Raji (cell line): ENCODE results near the gene WDR18.

Experiments used
- POLR2A ChIP-seq: IDR thresholded peaks from 2 replicates; pipeline ENCODE4 v1.6.1; 2011; ENCODE audit warnings: low read depth, low read length, control low read depth; ENCODE audit not compliant: insufficient read depth

Gene WDR18

DNA sequence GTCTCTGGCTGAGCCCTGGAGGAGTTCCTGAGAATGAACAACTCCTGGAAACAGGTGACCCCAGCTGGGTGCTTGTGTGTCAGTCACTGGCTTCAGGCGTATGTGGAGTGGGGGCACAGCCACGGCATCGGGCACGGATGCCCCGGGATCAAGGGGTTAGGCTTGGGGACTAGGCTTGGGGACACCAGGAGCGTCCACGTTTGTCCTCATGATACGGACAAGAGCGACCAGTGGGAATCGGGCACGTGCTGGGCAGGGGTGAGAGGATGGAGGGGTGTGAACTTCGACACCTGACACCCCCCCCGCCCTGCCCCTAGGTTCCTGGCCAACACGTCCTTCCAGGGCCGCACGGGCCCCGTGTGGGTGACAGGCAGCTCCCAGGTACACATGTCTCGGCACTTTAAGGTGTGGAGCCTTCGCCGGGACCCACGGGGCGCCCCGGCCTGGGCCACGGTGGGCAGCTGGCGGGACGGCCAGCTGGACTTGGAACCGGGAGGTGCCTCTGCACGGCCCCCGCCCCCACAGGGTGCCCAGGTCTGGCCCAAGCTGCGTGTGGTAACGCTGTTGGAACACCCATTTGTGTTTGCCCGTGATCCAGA is 20.2 kb downstream of the WDR18 start:
- TF ChIP-seq POLR2A = no peak

DNA sequence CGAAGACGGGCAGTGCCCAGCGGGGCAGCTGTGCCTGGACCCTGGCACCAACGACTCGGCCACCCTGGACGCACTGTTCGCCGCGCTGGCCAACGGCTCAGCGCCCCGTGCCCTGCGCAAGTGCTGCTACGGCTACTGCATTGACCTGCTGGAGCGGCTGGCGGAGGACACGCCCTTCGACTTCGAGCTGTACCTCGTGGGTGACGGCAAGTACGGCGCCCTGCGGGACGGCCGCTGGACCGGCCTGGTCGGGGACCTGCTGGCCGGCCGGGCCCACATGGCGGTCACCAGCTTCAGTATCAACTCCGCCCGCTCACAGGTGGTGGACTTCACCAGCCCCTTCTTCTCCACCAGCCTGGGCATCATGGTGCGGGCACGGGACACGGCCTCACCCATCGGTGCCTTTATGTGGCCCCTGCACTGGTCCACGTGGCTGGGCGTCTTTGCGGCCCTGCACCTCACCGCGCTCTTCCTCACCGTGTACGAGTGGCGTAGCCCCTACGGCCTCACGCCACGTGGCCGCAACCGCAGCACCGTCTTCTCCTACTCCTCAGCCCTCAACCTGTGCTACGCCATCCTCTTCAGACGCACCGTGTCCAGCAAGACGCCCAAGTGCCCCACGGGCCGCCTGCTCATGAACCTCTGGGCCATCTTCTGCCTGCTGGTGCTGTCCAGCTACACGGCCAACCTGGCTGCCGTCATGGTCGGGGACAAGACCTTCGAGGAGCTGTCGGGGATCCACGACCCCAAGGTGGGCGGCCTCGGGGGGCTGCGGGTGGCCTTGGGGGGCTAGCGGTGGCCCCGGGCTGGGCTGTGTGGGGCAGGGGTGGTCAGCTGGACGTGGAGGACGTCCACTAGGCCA is 20.9 kb downstream of the WDR18 start:
- TF ChIP-seq POLR2A = no peak

DNA sequence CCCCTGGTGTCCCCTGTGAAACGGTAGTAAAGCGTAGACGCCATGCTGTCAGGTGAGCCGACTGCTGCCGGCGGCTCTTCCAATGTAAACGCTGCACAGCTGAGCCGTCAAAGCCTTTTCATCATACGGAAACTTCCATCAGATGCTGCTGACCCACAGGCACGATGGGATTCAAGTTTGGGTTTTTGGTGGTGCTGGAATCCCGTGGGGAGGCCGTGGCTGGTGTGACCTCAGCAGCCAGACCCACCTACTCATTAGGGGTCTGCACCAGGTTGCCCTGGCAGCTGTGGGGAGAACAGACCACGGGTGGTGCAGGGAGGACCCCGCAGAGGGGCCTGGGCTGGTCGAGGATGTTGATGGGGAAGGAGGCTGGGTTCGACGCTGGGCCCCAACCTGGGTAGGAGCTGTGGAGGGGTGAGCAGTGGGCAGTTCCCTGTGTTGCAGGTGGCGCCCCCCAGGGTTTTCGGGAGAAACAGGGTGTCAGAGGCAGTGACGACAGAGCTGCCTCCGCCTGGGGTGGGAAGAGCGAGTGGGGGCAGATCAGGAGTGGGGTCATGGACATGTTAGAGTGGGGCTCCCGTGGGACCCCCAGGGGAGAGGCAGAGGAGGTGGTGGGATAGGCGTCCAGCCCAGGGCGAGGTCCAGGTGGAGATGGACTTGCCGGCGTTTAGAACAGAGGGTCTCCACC is 22.7 kb downstream of the WDR18 start:
- TF ChIP-seq POLR2A = no peak

DNA sequence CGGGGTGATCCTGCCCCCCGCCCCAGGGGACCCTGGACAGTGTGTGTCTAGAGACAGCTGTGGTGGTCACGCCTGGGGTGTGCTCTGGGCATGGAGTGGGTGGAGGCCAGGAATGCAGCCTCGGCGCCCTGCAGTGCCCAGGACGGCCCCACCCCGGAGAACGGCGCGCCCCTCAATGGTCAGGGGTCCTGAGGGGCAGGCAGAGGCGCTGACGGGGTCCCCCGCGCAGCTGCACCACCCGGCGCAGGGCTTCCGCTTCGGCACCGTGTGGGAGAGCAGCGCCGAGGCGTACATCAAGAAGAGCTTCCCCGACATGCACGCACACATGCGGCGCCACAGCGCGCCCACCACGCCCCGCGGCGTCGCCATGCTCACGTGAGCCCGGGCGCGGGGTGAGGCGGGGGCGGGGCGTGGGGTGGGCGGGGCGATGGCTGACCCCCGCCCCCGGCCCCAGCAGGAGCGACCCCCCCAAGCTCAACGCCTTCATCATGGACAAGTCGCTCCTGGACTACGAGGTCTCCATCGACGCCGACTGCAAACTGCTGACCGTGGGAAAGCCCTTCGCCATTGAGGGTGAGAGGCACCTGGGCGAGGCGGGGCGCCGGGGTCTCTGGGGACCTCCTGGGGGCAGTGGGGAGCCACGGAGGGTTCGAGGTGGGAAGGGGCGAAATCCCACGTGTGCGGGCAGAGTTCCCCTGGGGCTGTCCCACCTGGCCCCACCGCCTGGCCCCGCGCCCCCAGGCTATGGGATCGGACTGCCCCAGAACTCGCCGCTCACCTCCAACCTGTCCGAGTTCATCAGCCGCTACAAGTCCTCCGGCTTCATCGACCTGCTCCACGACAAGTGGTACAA is 23.5 kb downstream of the WDR18 start:
- TF ChIP-seq POLR2A = no peak

DNA sequence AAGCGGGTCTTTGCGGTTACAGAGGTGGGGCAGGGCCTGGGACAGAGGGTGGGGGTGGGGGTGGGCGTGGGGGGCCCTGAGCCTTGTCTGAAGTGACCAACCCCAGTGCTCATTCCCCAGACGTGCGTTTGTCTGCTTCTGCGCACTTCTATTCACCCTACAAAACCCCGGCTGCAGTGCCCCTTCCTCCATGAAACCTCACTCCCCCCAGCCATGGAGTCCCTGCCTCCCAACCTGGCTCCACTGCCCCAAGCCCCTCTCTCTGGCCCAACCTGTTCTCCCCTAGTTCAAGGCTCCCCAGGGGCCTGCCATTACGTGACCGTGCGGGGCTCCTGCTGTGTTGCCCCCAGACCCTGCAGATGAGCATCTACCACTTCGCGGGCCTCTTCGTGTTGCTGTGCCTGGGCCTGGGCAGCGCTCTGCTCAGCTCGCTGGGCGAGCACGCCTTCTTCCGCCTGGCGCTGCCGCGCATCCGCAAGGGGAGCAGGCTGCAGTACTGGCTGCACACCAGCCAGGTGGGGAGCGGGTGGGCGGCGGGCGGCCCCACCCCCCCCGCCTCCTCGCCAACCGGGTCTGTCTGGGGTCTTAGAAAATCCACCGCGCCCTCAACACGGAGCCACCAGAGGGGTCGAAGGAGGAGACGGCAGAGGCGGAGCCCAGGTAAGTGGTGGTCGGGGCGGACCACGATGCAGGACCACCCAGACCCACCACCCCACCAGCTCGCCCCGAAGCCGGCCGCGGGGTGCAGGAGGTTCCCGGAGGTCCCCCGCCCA is 24.3 kb downstream of the WDR18 start:
- TF ChIP-seq POLR2A = no peak

DNA sequence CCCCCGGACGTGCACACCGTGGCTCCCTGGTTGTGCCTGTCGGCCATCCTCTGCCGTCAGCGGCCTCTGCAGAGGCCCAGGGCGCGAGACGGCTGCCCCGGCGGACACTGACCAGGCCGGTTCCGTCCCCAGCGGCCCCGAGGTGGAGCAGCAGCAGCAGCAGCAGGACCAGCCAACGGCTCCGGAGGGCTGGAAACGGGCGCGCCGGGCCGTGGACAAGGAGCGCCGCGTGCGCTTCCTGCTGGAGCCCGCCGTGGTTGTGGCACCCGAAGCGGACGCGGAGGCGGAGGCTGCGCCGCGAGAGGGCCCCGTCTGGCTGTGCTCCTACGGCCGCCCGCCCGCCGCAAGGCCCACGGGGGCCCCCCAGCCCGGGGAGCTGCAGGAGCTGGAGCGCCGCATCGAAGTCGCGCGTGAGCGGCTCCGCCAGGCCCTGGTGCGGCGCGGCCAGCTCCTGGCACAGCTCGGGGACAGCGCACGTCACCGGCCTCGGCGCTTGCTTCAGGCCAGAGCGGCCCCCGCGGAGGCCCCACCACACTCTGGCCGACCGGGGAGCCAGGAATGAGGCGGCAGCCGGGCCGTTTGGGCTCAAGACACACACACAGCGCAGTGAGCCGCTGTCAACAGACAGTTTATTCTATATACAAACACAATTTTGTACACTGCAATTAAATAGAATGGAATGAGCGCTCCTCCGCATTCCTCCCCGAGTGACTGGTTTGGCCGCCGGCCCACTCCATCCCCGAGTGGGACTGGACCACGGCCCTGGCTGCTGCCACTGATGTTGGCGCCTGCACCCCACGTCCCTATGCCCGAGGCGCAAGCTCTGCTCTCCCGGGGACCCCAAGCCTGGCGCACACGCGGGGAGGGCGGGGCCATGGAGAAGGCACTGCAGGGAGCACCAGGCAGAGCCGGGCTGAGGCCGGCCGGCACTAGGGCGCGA is 25.2 kb downstream of the WDR18 start:
- no peak for TF ChIP-seq POLR2A

DNA sequence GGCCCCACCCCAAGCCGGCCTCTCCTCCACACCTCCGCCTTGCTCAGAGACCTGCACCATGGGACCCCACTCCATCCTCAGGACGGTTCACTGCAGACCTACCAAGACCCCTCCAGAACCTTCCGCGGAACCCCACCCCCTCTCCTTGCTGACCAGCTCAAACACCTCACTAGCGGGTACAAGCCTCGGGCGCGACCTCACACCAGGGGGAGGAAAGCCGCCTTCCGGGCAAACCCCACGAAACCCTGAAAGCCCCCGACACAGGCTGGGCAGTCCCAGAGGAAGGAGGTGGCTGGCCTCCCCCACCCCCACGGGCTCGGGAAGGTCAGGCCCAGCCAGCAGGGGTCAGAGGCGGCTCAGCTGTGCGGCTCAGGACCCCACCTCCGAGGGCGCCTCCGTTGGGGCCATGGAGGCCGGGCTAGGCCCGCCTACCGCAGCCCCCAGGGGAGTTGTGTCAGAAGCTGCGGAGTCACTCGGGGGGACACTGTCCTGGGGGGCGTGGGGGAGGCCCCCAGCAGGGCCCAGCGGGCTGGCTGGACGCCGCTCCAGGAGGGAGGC is 25.9 kb downstream of the WDR18 start:
- TF ChIP-seq POLR2A = no peak

DNA sequence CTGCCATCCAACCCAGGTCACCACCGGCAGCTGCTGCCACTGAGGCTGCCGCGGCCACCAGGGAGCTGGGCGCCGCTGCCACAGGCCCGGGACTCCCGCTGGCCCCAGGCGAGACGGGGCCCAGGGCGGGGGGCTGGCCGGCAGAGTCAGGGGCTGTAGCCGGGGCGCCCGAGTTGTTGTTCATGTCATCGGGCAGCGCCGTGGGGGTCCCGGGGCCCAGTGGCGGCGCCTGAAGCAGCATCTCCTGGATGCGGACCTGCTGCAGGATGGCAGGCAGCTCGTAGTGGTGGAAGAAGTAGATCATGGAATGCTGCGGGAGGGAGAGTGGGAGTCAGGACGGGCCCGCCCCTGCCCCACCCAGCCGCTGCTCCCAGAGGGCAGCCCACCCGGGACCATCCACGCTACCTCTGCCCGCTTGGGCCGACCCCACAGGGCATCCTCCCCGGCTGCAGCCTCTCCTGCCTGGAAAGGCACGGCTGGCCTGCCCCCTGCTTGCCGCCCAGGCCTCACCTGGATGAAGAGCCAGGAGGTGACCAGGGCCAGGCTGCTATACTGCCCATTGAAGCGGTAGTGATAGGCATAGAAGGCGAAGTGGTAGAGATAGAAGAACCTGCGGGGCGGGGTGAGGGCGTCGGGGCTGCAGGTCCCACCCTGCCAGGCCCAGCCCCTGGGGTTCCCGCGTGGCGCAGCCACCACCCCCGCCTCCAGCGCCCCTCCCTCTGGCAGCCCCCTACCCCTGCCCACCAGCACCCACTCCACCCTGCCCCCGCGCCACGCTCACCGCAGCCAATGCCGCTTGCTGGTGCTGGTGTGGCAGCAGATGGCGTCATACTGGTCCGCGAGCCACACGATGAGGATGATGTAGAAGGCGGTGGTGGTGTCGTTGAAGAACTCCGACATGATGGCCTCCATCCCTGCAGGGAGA is 26.7 kb downstream of the WDR18 start:
- TF ChIP-seq POLR2A = no peak

DNA sequence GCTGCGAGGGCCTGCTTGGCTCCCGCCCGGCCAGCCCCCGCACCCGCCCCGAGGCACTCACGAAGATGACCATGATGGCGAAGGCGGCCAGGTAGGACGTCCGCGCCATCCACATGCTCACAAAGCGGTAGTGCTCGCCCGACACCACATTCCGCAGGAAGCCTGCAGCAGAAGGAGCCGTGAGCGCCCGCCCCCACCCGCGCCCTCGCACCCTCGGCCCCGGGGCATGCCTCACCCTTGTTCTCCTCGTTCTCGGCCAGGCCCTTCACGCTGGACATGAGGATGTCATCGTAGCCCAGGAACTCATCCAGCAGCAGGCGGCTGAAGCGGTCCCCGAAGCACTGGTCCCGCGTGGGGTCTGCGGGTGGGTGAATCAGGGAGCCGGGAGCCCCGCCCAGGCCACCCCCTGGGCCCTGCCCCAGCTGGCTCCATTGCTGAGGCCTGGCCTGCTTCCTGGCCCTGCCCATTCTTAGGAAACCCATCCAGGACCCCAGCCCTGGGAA is 27.7 kb downstream of the WDR18 start:
- no peak for TF ChIP-seq POLR2A

DNA sequence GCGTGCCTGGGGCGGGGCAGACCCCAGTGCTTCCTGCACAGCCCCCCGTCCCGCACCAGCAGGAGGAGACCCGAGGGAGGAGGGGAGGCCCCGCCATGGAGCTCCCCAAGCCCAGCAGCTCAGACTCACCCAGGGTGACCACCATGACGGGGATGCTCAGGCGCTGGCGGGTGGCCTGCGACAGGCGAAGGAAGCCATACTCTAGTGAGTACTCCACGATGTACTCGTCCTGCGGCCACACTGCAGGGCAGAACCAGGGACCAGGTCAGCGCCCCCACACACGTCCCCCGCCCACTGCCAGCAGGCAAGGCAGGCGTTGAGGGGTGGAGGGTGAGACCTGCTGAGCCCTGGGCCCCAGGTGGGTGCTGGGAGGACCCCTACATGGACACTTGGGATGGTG is 28.2 kb downstream of the WDR18 start:
- TF ChIP-seq POLR2A = no peak

DNA sequence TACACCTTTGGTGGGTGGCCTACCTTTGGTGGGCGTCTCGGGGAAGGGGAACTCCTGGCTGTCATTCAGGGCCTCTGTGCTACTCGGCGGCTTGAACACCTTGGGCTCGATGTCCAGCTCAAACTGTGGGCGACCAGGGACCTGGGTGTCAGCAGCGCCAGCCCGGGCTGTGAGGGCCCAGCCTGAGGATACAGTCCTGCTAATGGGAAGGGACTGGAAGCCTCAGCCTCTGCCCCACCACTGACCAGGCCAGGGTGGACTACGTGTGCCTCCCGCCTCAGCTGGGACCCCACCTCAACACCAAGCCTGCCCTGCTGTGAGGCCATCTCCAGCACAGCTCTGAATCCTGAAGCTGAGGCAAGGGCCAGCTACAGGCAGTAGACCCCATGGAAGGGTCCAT is 29.1 kb downstream of the WDR18 start:
- TF ChIP-seq POLR2A = no peak
